NCI-H2107 treated with DMSO at 0.1 percent for 48 hours (cell line): ENCODE data around the gene DCAF7.
A peak's percentile ranks its signal among the peaks of the same experiment; 100 is the strongest.

Experiments used
- DNase-seq: peaks from one replicate; lab custom pipeline; 2025; ENCODE audit not compliant: unreplicated experiment; lab: John Stamatoyannopoulos, UW

The DCAF7 gene, protein sequence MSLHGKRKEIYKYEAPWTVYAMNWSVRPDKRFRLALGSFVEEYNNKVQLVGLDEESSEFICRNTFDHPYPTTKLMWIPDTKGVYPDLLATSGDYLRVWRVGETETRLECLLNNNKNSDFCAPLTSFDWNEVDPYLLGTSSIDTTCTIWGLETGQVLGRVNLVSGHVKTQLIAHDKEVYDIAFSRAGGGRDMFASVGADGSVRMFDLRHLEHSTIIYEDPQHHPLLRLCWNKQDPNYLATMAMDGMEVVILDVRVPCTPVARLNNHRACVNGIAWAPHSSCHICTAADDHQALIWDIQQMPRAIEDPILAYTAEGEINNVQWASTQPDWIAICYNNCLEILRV

DNA sequence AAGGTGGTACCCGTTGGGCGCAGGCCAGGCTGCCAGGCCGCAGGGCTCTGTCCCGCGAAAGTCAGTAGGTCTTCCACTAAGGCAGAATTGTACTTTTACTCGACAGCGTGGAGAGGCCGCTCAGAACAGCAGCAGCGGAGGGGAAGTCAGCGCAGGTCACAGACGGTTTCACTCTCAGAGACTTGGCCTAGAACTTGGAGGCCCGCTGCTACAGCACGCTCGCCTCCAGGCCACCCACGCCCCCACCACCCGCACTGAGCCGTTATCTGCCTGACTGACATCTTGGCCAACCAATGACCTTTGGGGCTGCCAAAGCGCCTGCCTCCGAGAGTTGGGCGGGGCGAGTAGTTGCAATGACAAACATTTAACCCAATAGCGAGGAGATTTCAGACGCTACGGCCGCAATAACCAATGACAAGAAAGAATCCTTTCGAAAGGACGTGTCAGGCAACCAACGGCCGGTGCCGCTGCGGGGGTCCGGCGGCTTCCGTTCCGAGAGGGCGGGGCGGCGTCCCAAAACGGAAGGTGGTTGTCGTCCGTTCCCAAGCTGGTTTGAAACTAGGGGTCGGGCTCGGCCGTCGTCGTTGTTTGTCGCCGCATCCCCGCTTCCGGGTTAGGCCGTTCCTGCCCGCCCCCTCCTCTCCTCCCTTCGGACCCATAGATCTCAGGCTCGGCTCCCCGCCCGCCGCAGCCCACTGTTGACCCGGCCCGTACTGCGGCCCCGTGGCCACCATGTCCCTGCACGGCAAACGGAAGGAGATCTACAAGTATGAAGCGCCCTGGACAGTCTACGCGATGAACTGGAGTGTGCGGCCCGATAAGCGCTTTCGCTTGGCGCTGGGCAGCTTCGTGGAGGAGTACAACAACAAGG lies at the start of gene DCAF7:
Gene DCAF7, plus strand, starts transcription at position 532 of the 871 bp plus-strand sequence. Its CDS starts 201 bp downstream, at position 733.
- peak; percentile 98 for DNase-seq

DNA sequence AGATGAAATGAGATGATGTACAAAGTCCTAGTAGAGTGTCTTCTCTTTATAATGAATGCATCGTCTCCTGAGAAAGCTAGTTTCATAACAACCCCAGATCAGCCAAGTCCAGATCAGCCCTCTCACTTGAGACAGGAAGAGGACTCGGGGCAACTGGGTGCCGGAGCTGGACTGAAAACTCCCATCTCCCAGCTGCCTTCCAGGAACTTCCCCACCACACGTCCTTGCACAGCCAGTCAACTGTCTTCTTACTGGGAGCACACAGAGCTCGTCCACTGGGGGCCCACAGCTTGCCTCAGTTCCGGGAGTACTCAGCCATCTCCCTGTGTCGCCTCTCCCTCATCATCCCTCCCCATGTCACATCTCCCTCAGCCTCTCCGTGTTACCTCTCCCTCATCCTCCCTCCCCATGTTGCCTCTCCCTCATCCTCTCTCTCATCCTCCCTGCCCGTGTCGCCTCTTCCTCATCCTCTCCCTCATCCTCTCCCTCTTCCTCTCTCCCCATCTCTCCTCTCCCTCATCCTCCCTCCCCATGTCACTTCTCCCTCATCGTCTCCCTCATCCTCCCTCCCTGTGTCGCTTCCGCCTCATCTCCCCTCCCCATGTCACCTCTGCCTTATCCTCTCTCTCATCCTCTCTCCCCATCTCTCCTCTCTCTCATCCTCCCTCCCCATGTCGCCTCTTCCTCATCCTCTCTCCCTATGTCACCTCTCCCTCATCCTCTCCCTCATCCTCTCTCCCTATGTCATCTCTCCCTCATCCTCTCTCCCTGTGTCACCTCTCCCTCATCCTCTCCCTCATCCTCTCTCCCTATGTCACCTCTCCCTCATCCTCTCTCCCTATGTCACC lies 49.5 kb upstream of the DCAF7 start:
- no peak for DNase-seq

DNA sequence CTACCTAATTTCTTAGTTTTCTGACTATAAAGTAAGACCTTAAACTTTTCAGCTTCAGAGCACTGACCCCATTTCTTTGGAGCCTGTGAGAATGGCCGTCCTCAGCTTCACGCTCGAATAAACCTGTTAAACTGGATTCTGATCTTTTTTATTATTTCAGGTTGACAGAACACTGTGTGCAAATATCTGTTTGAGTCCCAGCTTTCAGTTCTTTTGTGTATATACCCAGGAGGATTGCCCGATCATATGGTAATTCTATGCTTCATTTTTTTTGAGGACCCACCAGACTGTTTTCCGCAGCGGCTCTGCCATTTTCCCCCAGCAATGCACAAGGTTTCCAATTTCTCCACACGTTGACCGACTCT lies 47.0 kb upstream of the DCAF7 start:
- peak; percentile 69 for DNase-seq

DNA sequence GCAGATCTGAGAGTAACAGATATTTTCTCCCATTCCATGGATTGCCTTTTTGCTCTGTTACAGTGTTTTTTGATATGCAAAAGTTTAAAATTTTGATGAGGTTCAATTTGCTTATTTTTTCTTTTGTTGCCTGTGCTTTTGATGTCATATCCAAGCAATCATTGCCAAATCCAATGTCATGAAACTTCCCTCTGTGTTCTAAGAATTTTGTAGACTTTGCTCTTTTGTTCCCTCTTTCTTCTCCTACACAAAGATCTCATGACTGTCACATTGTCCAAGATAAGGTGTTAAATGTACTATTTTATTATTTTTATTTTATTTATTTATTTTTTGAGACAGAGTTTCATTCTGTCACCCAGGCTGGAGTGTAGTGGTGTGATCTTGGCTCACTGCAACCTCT lies 46.0 kb upstream of the DCAF7 start:
- DNase-seq = no peak

- no peak for DNase-seq
Measured at GRCh38 chr17:63505341-63505740, 44.9 kb upstream of the DCAF7 start.

- no peak for DNase-seq
Measured at GRCh38 chr17:63506627-63507026, 43.6 kb upstream of the DCAF7 start.

- no peak for DNase-seq
Measured at GRCh38 chr17:63511331-63511730, 38.9 kb upstream of the DCAF7 start.

DNA sequence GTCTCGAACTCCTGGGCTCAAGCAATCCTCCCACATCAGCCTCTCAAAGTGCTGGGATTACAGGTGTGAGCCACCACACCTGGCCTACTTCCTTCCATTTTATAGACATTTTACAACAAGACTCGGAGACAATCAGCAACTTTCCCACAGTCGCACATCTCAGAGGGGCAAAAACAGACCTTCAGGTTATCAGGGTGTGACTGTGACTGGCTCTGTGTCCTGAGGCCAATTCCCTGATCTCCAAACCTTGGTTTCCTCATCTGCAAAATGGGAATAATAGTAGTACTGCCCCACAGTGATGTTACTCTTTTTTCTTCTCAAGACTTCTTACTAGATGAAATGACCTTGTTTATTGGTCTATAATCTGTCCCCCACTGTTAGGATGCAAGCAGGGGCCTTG lies 37.9 kb upstream of the DCAF7 start:
- DNase-seq = no peak

DNA sequence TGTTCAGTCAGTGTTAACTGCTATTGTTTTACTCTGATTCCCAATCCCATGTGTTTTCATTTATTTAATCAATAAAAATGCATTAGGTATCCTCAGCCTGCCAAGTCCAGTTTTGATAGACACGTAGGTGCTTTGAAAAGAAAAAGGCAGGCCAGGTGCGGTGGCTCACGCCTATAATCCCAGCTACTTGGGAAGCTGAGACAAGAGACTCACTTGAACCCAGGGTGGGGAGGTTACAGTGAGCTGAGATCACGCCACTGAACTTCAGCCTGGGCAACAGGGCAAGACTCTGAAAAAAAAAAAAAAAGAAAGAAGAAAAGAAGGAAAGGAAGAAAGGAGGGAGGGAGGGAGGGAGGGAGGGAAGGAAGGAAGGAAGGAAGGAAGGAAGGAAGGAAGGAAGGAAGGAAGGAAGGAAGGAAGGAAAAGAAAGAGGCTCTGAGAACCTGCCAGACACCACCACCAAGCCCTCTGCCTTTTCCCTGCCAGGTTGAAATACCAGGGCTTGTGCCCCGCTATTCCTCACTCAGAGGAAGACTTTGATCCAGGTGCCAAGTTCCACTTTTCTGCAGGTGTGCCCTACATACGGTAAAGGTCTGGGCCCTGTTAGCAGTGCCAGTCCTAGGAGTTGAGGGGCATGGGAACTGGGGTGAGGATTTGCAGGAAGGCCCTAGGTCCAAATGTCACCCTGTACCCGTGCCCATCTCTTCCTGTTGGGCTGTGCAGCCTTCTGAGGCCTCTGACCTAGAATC lies 37.2 kb upstream of the DCAF7 start:
- DNase-seq = no peak

DNA sequence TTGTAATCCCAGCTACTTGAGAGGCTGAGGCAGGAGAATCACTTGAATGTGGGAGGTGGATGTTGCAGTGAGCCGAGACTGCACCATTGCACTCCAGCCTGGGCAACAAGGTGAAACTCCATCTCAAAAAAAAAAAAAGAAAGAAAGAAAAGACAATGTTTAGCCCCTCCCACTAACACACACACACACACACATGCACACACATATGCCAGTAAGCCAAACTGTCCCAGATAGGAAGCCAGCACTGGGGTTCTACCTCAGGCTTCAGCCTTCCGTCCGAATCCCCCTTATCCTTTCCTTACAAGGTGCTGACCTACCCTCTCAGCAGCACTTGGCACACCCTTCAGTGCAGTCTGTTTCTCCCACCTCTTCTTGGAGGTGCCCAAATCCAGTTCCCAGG lies 35.8 kb upstream of the DCAF7 start:
- no peak for DNase-seq

DNA sequence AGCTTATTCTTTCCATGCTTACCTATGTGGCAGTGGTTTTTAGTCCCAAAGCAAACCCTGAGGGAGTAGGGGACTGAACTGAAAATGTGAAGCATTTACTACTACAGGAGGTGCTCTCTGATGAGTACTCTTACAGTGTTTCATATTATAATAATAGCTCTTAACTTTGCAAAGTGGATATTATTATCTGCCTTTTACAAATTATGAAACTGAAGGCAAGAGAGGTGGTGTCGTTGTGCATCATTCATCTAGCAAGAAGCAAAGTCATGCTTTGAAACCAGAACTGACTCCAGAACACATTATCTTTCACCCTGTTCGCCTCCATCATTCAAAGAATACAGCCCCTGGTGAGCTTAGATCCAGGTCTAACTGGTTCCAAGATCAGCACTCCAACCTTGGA lies 35.3 kb upstream of the DCAF7 start:
- no peak for DNase-seq

DNA sequence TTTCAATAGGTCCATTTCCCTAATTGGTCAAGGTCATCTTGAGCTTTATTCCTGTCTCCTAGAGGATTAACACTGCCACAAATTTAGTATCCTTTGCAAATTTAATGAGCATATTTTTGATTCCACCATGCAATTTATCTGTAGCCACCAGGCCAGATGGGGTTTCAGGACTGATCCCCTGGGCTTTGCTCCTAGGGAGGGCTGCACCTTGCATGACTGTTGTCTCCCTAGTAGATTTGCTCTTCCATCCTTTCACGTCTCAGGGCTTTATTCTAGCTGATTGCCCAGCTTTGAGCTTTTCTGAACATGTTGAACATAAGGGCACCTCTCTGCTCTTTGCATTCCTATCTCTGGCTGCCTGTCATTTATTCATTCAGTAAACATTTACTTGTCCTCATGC lies 34.9 kb upstream of the DCAF7 start:
- no peak for DNase-seq

- no peak for DNase-seq
Measured at GRCh38 chr17:63516910-63517824, 33.1 kb upstream of the DCAF7 start.

GRCh38 chr17:63517825-63518534 lies 32.3 kb upstream of the DCAF7 start:
- DNase-seq = peak; percentile 40

- no peak for DNase-seq
Measured at GRCh38 chr17:63519116-63519881, 31.0 kb upstream of the DCAF7 start.

- peak; percentile 83 for DNase-seq
Measured at GRCh38 chr17:63519972-63520882, 30.1 kb upstream of the DCAF7 start.

DNA sequence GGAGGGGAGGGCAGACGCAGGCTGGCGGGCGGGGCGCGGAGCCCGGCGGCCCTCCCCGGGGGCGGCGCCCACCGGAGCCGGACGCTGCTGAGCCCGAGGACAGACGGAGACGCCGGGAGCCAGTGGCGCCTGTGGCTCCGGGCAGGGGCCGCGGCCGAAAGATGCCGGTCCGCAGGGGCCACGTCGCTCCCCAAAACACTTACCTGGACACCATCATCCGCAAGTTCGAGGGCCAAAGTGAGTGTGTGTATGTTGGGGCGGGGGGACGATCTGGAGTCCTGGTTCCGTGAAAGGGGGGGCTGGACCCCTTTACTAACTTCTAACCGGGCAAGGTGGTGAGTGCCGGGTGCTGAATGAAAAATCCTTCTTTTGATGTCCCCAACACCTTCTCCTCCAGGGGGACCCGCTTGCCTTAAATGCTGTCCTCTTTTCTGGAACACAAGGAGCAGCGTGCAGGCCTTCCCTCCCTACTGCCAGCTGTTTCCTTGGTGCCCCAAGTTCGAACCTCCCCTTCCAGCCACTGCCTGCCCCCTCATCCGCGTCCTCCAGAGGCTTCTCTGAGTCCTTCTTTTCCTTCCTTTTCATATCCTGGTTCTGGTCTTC lies 26.9 kb upstream of the DCAF7 start, which contains the start of gene KCNH6:
Gene KCNH6, plus strand, starts transcription at position 106 of the 603 bp plus-strand sequence. Its CDS starts 56 bp downstream, at position 162.
- DNase-seq = no peak
